ENCODE data around the gene PTEN. TPM values are rescaled to one million over a fixed set of nuclear protein-coding genes. Genes with fewer than 3 reads are reported as not detected.
A peak's percentile ranks its signal among the peaks of the same experiment; 100 is the strongest.
"Not testable (repeated sequence)": the region's sequence is repeated elsewhere in the genome, so short reads cannot be mapped to it uniquely, and the experiment has no call there.

PTEN gene
- total RNA-seq, 1 donor from 2014 or later: 101 TPM

- TF ChIP-seq, protein P1, sequence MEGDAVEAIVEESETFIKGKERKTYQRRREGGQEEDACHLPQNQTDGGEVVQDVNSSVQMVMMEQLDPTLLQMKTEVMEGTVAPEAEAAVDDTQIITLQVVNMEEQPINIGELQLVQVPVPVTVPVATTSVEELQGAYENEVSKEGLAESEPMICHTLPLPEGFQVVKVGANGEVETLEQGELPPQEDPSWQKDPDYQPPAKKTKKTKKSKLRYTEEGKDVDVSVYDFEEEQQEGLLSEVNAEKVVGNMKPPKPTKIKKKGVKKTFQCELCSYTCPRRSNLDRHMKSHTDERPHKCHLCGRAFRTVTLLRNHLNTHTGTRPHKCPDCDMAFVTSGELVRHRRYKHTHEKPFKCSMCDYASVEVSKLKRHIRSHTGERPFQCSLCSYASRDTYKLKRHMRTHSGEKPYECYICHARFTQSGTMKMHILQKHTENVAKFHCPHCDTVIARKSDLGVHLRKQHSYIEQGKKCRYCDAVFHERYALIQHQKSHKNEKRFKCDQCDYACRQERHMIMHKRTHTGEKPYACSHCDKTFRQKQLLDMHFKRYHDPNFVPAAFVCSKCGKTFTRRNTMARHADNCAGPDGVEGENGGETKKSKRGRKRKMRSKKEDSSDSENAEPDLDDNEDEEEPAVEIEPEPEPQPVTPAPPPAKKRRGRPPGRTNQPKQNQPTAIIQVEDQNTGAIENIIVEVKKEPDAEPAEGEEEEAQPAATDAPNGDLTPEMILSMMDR (IDR thresholded peaks at IDR 0.05): no peak
- intact Hi-C loops (cut with DNase I): no loop called here
- ATAC-seq (peak; percentile 68 to 76), DNase-seq (no peak)
- H3K27me3 ChIP-seq (ENCODE audit: low read depth): no peaks in the 10 kb centered on the region
- H3K9me3 ChIP-seq: no peaks in the 10 kb centered on the region
- H3K4me1 ChIP-seq: peaks cover 20% of the 10 kb centered on the region
- peaks cover 5% of the 10 kb centered on the region for H3K36me3 ChIP-seq
- H3K27ac ChIP-seq: peak overlapping the region; percentile 88
- H3K4me3 ChIP-seq: peak overlapping the region; percentile 83
Measured at GRCh38 chr10:87818505-87819288, 44.7 kb upstream of the PTEN start.

- intact Hi-C loops (cut with DNase I): no loop called here
- Histone ChIP-seq H3K9me3 (no peaks in the 10 kb centered on the region), H3K4me3 (no peak overlapping the region), H3K36me3 (peaks cover 2% of the 10 kb centered on the region), H3K27me3 (ENCODE audit: low read depth) (no peaks in the 10 kb centered on the region), H3K4me1 (peaks cover 20% of the 10 kb centered on the region), H3K27ac (no peak overlapping the region)
- DNase-seq (no peak), ATAC-seq (no peak)
- TF ChIP-seq, protein P1 (IDR thresholded peaks at IDR 0.05): no peak
Measured at GRCh38 chr10:87819289-87819585, 44.2 kb upstream of the PTEN start.

- no peaks in the 10 kb centered on the region for H3K4me1 ChIP-seq
- intact Hi-C loops (cut with DNase I): no loop called here
- no peak overlapping the region for H3K4me3 ChIP-seq
- H3K9me3 ChIP-seq: no peaks in the 10 kb centered on the region
- H3K27me3 ChIP-seq (ENCODE audit: low read depth): no peaks in the 10 kb centered on the region
- no peaks in the 10 kb centered on the region for H3K36me3 ChIP-seq
- DNase-seq (no peak), ATAC-seq (no peak)
- no peak overlapping the region for H3K27ac ChIP-seq
- TF ChIP-seq, protein P1 (IDR thresholded peaks at IDR 0.05): no peak
Measured at GRCh38 chr10:87826653-87827052, 36.8 kb upstream of the PTEN start.

GRCh38 chr10:87827681-87828080 lies 35.7 kb upstream of the PTEN start:
- Histone ChIP-seq H3K4me3 (no peak overlapping the region), H3K4me1 (no peaks in the 10 kb centered on the region), H3K27me3 (ENCODE audit: low read depth) (no peaks in the 10 kb centered on the region), H3K36me3 (no peaks in the 10 kb centered on the region), H3K9me3 (no peaks in the 10 kb centered on the region), H3K27ac (no peak overlapping the region)
- TF ChIP-seq, protein P1 (IDR thresholded peaks at IDR 0.05): no peak
- ATAC-seq (no peak), DNase-seq (no peak)
- intact Hi-C loops (cut with DNase I): no loop called here

- H3K36me3 ChIP-seq; ATAC-seq; intact Hi-C loops (cut with DNase I); H3K4me3 ChIP-seq; H3K27ac ChIP-seq; H3K27me3 ChIP-seq (ENCODE audit: low read depth); DNase-seq; H3K9me3 ChIP-seq; H3K4me1 ChIP-seq: not testable (repeated sequence)
Measured at GRCh38 chr10:87829051-87829450, 34.4 kb upstream of the PTEN start.

GRCh38 chr10:87829986-87830729 lies 33.3 kb upstream of the PTEN start:
- no peaks in the 10 kb centered on the region for H3K27me3 ChIP-seq (ENCODE audit: low read depth)
- no peaks in the 10 kb centered on the region for H3K4me1 ChIP-seq
- no peak overlapping the region for H3K27ac ChIP-seq
- no peak overlapping the region for H3K4me3 ChIP-seq
- DNase-seq (no peak), ATAC-seq (no peak)
- TF ChIP-seq, protein P1 (IDR thresholded peaks at IDR 0.05): no peak
- no peaks in the 10 kb centered on the region for H3K9me3 ChIP-seq
- intact Hi-C loops (cut with DNase I): no loop called here
- H3K36me3 ChIP-seq: no peaks in the 10 kb centered on the region

Measured in lower lobe of right lung (tissue), 2 donors.